Sigmoid colon (tissue), 4 donors: ENCODE data around the gene EPHB4.

ENCODE experiments used
- EP300 ChIP-seq, 4 donors: sonication (generic); formaldehyde crosslinking; IDR thresholded peaks; one replicate each; pipeline ENCODE4 v1.6.1; 2017; ENCODE audit warnings: antibody characterized with exemption in 4 of 4
- TF ChIP-seq, protein P1 (sequence below), 4 experiments: fragments of 450-650 bp in 3 of 4; fragments of 200-600 bp in 1 of 4; IDR thresholded peaks; one replicate each; pipeline ENCODE4 v1.5.1; 2016 to 2019; ENCODE audit warnings: antibody characterized with exemption in 4 of 4, mild to moderate bottlenecking in 3 of 4, moderate library complexity in 2 of 4

DNA sequence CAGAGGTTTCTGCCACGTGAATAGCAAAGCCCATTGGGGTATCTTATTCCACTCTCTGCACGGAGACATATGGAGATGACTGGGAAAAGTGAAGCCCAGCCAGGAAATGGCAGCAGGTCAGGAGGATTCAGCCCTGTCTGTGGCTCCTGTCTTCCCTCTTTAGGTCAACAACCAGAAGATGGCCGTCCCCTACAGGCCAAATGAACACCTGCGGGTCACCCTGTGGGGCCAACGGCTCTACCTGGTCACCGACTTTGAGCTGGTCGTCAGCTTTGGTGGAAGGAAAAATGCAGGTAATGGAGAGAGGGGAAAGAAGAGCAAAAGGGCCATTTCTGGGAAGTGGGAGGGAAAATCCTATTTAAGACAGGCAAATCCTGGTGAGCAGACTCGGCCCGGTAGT is 38.3 kb downstream of the EPHB4 start:
- TF ChIP-seq, protein P1, sequence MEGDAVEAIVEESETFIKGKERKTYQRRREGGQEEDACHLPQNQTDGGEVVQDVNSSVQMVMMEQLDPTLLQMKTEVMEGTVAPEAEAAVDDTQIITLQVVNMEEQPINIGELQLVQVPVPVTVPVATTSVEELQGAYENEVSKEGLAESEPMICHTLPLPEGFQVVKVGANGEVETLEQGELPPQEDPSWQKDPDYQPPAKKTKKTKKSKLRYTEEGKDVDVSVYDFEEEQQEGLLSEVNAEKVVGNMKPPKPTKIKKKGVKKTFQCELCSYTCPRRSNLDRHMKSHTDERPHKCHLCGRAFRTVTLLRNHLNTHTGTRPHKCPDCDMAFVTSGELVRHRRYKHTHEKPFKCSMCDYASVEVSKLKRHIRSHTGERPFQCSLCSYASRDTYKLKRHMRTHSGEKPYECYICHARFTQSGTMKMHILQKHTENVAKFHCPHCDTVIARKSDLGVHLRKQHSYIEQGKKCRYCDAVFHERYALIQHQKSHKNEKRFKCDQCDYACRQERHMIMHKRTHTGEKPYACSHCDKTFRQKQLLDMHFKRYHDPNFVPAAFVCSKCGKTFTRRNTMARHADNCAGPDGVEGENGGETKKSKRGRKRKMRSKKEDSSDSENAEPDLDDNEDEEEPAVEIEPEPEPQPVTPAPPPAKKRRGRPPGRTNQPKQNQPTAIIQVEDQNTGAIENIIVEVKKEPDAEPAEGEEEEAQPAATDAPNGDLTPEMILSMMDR (IDR thresholded peaks at IDR 0.05), result no peak
- no peak for TF ChIP-seq EP300 (IDR thresholded peaks at IDR 0.05)
